ENCODE data around the gene MGLL. TPM values are rescaled to one million over a fixed set of nuclear protein-coding genes. Genes with fewer than 3 reads are reported as not detected.

MGLL gene
- total RNA-seq, 1 experiment from 2014 or later: 2.1 TPM

- ChIA-PET CTCF (no interaction called here), POLR2A (no interaction called here)
- no peaks in the 10 kb centered on the region for H3K4me1 ChIP-seq (ENCODE audit: control insufficient read depth, insufficient read depth, low read length)
- ATAC-seq (no peak), DNase-seq (ENCODE audit: low read depth, low spot score) (no peak)
- in situ Hi-C loops (cut with HindIII; ENCODE audit: low pct_unique_long_range_greater_than_20kb, low sequenced_read_pairs) (no loop called here), intact Hi-C loops (cut with micrococcal nuclease; ENCODE audit: unreplicated experiment) (no loop called here)
- peaks cover 3% of the 10 kb centered on the region; the same call in 1 of the 2 replicates for H3K27me3 ChIP-seq (ENCODE audit: control insufficient read depth, insufficient read depth, low read length)
- H3K9me3 ChIP-seq (ENCODE audit: control insufficient read depth, insufficient read depth, low read depth, low read length): no peaks in the 10 kb centered on the region
- no peak overlapping the region for H3K4me3 ChIP-seq (ENCODE audit: low read depth in 2 of 2, low read length in 2 of 2)
- H3K27ac ChIP-seq (ENCODE audit: low read length): no peak overlapping the region
- no peaks in the 10 kb centered on the region for H3K36me3 ChIP-seq (ENCODE audit: control insufficient read depth, insufficient read depth, low read length)
- TF ChIP-seq, protein P1, sequence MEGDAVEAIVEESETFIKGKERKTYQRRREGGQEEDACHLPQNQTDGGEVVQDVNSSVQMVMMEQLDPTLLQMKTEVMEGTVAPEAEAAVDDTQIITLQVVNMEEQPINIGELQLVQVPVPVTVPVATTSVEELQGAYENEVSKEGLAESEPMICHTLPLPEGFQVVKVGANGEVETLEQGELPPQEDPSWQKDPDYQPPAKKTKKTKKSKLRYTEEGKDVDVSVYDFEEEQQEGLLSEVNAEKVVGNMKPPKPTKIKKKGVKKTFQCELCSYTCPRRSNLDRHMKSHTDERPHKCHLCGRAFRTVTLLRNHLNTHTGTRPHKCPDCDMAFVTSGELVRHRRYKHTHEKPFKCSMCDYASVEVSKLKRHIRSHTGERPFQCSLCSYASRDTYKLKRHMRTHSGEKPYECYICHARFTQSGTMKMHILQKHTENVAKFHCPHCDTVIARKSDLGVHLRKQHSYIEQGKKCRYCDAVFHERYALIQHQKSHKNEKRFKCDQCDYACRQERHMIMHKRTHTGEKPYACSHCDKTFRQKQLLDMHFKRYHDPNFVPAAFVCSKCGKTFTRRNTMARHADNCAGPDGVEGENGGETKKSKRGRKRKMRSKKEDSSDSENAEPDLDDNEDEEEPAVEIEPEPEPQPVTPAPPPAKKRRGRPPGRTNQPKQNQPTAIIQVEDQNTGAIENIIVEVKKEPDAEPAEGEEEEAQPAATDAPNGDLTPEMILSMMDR (IDR thresholded peaks at IDR 0.05): no peak
- no peak for TF ChIP-seq SIN3A (IDR thresholded peaks at IDR 0.05; ENCODE audit: borderline replicate concordance, insufficient read depth, low read depth, low read length)
- TF ChIP-seq TCF7L2 (IDR thresholded peaks at IDR 0.05; ENCODE audit: low read depth, low read length): no peak
- no peak for TF ChIP-seq POLR2AphosphoS5 (IDR thresholded peaks at IDR 0.05; ENCODE audit: low read depth, low read length)
- TF ChIP-seq, protein P2, sequence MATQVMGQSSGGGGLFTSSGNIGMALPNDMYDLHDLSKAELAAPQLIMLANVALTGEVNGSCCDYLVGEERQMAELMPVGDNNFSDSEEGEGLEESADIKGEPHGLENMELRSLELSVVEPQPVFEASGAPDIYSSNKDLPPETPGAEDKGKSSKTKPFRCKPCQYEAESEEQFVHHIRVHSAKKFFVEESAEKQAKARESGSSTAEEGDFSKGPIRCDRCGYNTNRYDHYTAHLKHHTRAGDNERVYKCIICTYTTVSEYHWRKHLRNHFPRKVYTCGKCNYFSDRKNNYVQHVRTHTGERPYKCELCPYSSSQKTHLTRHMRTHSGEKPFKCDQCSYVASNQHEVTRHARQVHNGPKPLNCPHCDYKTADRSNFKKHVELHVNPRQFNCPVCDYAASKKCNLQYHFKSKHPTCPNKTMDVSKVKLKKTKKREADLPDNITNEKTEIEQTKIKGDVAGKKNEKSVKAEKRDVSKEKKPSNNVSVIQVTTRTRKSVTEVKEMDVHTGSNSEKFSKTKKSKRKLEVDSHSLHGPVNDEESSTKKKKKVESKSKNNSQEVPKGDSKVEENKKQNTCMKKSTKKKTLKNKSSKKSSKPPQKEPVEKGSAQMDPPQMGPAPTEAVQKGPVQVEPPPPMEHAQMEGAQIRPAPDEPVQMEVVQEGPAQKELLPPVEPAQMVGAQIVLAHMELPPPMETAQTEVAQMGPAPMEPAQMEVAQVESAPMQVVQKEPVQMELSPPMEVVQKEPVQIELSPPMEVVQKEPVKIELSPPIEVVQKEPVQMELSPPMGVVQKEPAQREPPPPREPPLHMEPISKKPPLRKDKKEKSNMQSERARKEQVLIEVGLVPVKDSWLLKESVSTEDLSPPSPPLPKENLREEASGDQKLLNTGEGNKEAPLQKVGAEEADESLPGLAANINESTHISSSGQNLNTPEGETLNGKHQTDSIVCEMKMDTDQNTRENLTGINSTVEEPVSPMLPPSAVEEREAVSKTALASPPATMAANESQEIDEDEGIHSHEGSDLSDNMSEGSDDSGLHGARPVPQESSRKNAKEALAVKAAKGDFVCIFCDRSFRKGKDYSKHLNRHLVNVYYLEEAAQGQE (IDR thresholded peaks at IDR 0.05; ENCODE audit: insufficient read depth in 1 of 2, low read depth in 2 of 2, low read length in 1 of 2): no peak
- no TSS peak for BruUV-seq (replicated peaks)
Measured at GRCh38 chr3:127859730-127860129, 37.4 kb upstream of the MGLL start.

DNA sequence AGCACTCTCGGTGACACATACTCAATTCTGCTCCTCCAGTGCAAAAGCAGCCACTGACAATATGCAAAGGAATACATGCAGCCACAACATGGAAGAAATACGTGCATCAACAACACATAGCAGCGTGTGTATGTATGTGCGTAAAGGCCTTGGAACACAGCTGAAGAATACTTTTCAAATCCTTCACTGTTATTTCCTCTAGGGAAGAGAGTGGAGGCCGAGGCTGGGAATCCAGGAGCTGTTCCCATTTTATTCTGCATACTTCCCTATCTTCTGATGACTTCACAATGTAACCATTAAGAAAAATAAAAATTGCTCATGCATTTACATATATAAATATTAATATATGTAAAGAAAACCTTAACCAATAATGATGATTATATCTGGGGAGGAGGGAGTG, 36.6 kb upstream of the MGLL start:
- no TSS peak for BruUV-seq (replicated peaks)
- H3K27me3 ChIP-seq (ENCODE audit: control insufficient read depth, insufficient read depth, low read length): peaks cover 3% of the 10 kb centered on the region; the same call in 1 of the 2 replicates
- no peak for ATAC-seq
- intact Hi-C loops (cut with micrococcal nuclease; ENCODE audit: unreplicated experiment) (no loop called here), in situ Hi-C loops (cut with HindIII; ENCODE audit: low pct_unique_long_range_greater_than_20kb, low sequenced_read_pairs) (no loop called here)
- H3K4me1 ChIP-seq (ENCODE audit: control insufficient read depth, insufficient read depth, low read length): no peaks in the 10 kb centered on the region
- no peak for DNase-seq (ENCODE audit: low read depth, low spot score)
- H3K4me3 ChIP-seq (ENCODE audit: low read depth in 2 of 2, low read length in 2 of 2): no peak overlapping the region
- no peaks in the 10 kb centered on the region for H3K9me3 ChIP-seq (ENCODE audit: control insufficient read depth, insufficient read depth, low read depth, low read length)
- ChIA-PET POLR2A (no interaction called here), CTCF (no interaction called here)
- TF ChIP-seq SIN3A (IDR thresholded peaks at IDR 0.05; ENCODE audit: borderline replicate concordance, insufficient read depth, low read depth, low read length): no peak
- TF ChIP-seq, protein P2 (IDR thresholded peaks at IDR 0.05; ENCODE audit: insufficient read depth in 1 of 2, low read depth in 2 of 2, low read length in 1 of 2): no peak
- TF ChIP-seq POLR2AphosphoS5 (IDR thresholded peaks at IDR 0.05; ENCODE audit: low read depth, low read length): no peak
- TF ChIP-seq, protein P1 (IDR thresholded peaks at IDR 0.05): no peak
- TF ChIP-seq TCF7L2 (IDR thresholded peaks at IDR 0.05; ENCODE audit: low read depth, low read length): no peak
- H3K27ac ChIP-seq (ENCODE audit: low read length): no peak overlapping the region
- no peaks in the 10 kb centered on the region for H3K36me3 ChIP-seq (ENCODE audit: control insufficient read depth, insufficient read depth, low read length)
